Neural crest cell (in vitro differentiated cells): ENCODE data around the gene GAR1. TPM values are rescaled to one million over a fixed set of nuclear protein-coding genes. Genes with fewer than 3 reads are reported as not detected.
"Not testable (repeated sequence)": the region's sequence is repeated elsewhere in the genome, so short reads cannot be mapped to it uniquely, and the experiment has no call there.

Experiments used
- DNase-seq: peaks from one replicate; pipeline ENCODE4 v3.0.0; 2021; ENCODE audit warnings: low read depth, mixed read lengths, low spot score
- H3K27ac Mint-ChIP-seq: one replicate; pipeline ENCODE4 v1.8.0; 2021; ENCODE audit warnings: mild to moderate bottlenecking, mixed read lengths; ENCODE audit not compliant: unreplicated experiment
- H3K27me3 Mint-ChIP-seq: 2 replicates; pipeline ENCODE4 v1.8.0; 2021; ENCODE audit warnings: low read depth, mild to moderate bottlenecking, mixed read lengths
- H3K36me3 Mint-ChIP-seq: 2 replicates; pipeline ENCODE4 v1.8.0; 2021; ENCODE audit warnings: low read depth, mild to moderate bottlenecking, mixed read lengths
- H3K4me1 Mint-ChIP-seq: 2 replicates; pipeline ENCODE4 v1.8.0; 2021; ENCODE audit warnings: mixed read lengths
- H3K4me3 Mint-ChIP-seq: one replicate; pipeline ENCODE4 v1.8.0; 2021; ENCODE audit warnings: mild to moderate bottlenecking, mixed read lengths
- H3K9me3 Mint-ChIP-seq: 2 replicates; pipeline ENCODE4 v1.8.0; 2021; ENCODE audit warnings: mixed read lengths
- CTCF ChIP-seq: fragments of 200-600 bp; sonication (generic); conservative IDR thresholded peaks from 2 replicates; pipeline ENCODE4 v1.5.0; 2021; ENCODE audit warnings: antibody characterized with exemption, mild to moderate bottlenecking
- long read RNA-seq: library from polyadenylated mRNA; unstranded; transcript quantifications from one replicate; pipeline ENCODE4 v2.0.0, GENCODE V29; 2020
- total RNA-seq: library from RNA; stranded (reverse); gene quantifications from 2 replicates; pipeline ENCODE4 v1.2.1, GENCODE V29; 2021

Gene GAR1
- total RNA-seq: 25.0 and 28.3 TPM in 2 replicates
- long read RNA-seq, partial matches to known transcripts: 5 of 9 reads
- long read RNA-seq, other reads (novel, unspliced or antisense): 1 of 9 reads

GRCh38 chr4:109815151-109816081 is at the start of gene GAR1:
Gene GAR1 (plus strand): TSS chr4:109815762. CDS start chr4:109816165, 403 bp downstream.
- Mint-ChIP-seq H3K27ac (peak within 1 kb of the TSS; percentile 89), H3K36me3 (peaks cover 3% of the 10 kb centered on the region), H3K4me1 (peaks cover 39% of the 10 kb centered on the region), H3K9me3 (no peaks in the 10 kb centered on the region), H3K27me3 (peaks cover 17% of the 10 kb centered on the region), H3K4me3 (peak within 1 kb of the TSS; percentile 97)
- DNase-seq: peak; percentile 69
- peak; percentile 33 for TF ChIP-seq CTCF

- not testable (repeated sequence) for H3K36me3 Mint-ChIP-seq
Observed at GRCh38 chr4:109782092-109782491, 33.5 kb upstream of the GAR1 start.

GRCh38 chr4:109786846-109787245 is 28.7 kb upstream of the GAR1 start:
- Mint-ChIP-seq H3K9me3 (peaks cover 11% of the 10 kb centered on the region), H3K27me3 (peaks cover 27% of the 10 kb centered on the region), H3K4me1 (no peaks in the 10 kb centered on the region), H3K4me3 (no peak overlapping the region), H3K27ac (no peak overlapping the region), H3K36me3 (peaks cover 7% of the 10 kb centered on the region)
- no peak for TF ChIP-seq CTCF
- no peak for DNase-seq

More at GRCh38 chr4:109782092-109782491, 33.5 kb upstream of the GAR1 start:
- H3K4me3 Mint-ChIP-seq, H3K4me1 Mint-ChIP-seq, DNase-seq, H3K9me3 Mint-ChIP-seq, H3K27ac Mint-ChIP-seq: not testable (repeated sequence)
- peaks cover 31% of the 10 kb centered on the region for H3K27me3 Mint-ChIP-seq

GRCh38 chr4:109787807-109788206 is 27.8 kb upstream of the GAR1 start:
- no peak for DNase-seq
- Mint-ChIP-seq H3K36me3 (peaks cover 7% of the 10 kb centered on the region), H3K27me3 (peaks cover 20% of the 10 kb centered on the region), H3K9me3 (peaks cover 11% of the 10 kb centered on the region), H3K4me3 (no peak overlapping the region), H3K27ac (no peak overlapping the region), H3K4me1 (no peaks in the 10 kb centered on the region)
- TF ChIP-seq CTCF: no peak

- H3K4me3 Mint-ChIP-seq: no peak overlapping the region
Observed at GRCh38 chr4:109795059-109795458, 20.5 kb upstream of the GAR1 start.

More at GRCh38 chr4:109795059-109795458, 20.5 kb upstream of the GAR1 start:
- TF ChIP-seq CTCF: no peak
- Mint-ChIP-seq H3K4me1 (no peaks in the 10 kb centered on the region), H3K27me3 (peaks cover 30% of the 10 kb centered on the region), H3K27ac (no peak overlapping the region), H3K9me3 (peaks cover 13% of the 10 kb centered on the region), H3K36me3 (no peaks in the 10 kb centered on the region)
- DNase-seq: no peak
